Stromal cell of bone marrow (primary cell): Measurements from ENCODE around the gene SYT2.
"Not testable (repeated sequence)": the region's sequence is repeated elsewhere in the genome, so short reads cannot be mapped to it uniquely, and the experiment has no call there.

Experiments used
- DNase-seq: peaks from one replicate; pipeline ENCODE4 v3.0.0-alpha.2; 2012; ENCODE audit warnings: low read depth

SYT2 gene

DNA sequence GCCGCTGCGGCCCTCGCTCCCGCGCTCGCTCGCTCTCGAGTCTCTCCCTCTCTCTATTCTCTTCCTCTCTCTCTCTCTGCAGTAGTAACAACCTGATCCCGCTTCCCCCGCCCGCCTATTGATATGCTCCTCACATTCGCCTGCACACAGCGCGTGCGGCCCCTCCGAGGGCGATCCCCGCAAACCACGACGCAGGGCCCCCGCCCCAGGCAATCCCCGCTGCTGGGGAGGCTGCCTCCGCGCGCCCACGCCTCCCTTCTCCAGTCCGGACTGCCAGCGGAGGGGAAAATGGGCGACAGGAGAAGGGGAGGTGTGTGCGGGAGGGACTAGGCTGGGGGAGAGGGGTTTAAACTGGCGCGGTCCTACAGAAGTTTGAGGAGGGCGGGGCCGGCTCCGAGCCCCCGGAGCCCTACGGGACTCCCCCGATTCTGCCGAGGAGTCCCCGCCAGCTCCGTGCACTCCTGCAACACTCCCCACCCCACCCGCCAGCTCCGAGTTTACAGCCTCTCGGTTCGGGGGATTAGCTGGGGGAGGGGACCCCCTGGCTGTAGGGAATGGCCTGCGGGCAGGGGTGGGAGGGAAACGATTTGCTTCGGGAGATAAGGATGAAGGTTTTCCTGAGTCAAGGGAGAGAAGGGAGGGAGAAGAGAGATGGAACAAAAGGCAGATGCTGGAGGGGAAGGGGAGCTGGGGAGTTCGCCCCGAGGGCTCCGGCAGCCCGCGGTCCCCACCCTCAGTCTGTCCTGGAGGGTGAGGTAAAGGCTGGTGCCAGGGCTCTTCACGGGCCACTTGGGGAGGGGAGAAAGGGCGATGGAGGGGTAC is 66.6 kb downstream of the SYT2 start:
- no peak for DNase-seq

DNA sequence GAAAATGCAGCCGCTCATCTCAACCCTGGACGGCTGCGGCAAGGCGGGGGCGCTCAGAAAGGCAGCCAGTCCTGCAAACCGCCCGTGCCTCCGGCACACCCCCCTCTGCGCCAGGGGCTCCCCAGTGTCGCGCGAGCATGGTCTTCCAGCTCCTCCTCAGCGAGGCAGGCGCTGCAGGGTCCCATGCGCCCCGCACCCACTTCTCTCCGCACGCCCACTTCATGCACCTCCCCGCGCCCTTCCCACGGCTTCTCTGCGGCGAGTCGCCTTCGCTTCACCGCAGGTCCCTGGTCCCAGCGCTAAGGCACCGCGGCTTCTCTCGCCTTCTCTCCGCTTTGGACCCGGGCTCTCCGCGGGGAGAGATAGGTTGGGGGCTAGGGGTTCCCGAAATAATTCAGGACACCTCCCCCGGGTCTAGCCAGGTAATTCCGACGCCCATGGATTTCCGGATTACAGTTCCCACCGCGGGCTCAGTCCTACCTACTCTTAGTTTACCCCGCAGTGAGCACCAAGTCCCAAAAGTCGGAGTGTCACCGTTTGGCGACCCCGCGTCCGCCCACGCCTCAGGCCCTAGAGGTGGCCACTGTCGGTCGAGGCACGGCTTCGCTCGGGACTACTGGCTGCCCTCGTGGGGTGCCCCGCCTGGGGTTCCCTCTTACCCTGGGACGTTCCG is 67.5 kb downstream of the SYT2 start:
- no peak for DNase-seq

DNA sequence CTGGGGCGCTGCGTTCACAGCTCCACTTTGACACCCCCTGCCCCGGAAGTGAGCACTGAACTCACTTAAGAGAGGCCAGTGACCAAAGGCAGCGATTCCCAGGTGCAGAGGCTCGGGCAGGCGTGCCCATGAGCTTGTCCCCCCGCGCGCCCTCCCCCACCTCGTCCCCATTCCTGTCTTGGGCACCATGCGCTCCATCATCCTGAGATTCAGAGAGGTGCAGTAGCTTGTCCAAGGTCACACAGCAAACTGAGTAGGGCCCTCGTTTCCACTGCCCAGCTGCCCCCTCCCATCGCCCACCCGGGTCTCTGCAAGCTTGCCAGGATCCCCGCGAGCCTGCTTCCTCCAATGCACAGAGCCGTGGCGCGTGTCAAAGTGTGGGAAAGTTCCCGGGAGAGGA is 68.0 kb downstream of the SYT2 start:
- DNase-seq = no peak

DNA sequence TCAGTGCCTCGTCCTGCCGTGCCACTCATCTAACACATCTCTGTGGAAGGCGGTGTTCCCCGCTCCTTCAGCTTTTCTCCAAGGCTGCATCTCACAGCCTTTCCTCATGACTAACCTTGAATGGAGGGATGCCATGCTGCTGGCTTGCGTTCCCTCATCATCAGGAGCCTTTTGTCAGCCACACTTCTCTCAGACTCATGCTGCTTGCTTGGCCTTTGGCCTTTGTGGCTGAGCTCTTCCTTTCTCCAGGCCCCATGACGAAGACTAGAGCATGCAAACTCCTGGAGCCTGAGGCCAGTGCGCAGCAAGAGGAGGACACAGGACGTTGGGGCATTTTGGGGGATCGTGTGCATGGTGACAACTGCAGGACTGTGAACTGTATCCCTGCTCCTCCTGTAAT is 70.8 kb downstream of the SYT2 start:
- no peak for DNase-seq

GRCh38 chr1:202638701-202639305 is 71.5 kb downstream of the SYT2 start:
- not testable (repeated sequence) for DNase-seq

DNA sequence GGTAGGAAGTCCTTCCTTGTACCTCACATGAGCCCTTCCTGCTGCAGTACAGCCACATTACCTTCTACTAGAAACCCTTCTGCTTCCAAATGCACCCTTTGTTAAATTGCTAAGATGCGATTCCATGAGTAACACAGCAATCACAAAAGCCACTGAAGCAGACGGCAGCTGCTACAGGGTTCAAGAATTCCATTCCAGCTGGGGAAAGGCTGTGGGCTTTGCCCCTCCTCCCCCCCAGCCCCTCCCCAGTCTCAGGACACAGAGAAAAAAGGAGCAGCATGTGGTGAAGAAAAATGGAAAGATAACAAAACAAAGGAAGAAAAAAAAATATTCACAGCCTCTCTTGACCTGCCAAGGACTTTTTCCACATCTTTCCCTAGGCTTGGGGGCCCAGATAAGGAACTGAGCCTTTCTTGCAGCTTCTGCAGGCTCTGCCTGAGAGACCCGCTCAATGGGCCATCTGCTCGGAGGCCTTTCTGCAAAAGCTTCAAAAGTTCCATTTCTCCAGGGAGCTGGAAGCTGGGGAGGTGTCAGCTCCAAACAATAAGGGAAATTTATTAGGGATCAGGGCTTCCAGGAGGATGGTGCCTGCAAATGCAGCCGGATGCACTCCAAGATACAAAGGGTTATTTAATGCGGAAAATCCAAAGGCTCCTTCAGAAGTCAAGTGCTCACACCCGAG is 72.1 kb downstream of the SYT2 start:
- DNase-seq = no peak

DNA sequence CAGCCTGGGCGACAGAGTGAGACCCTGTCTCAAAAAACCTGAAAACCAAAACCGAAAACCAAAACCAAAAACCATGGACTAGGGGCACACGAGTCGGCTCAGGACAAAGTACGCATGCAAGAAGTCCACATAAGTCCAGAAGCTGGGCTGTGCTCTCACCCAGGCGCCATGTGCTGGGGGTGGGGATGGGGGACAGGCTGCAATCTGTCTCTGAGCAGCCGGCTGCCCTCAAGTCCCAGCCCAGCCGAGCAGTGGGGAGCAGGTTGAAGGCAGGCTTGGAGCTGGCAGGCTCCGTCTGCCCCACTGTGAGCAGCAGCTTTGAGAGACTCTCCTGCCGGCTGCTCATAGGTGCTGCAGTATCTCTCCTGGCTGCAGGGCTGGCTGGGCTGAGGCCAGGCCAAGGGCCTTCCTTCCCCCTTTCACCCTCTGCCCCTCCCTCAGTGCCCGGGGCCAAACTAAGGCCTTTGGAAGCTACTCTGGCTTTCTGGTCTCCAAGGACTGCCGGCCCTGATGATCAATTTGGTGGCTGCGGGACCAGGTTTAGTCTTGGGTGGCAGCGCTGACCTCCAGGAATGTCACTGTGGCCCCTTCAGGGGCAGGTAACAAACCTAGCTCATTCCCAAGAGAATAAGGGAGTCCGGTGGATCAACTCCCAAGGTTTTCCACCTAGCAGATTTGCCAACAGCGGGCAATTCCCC is 72.8 kb downstream of the SYT2 start:
- not testable (repeated sequence) for DNase-seq

DNA sequence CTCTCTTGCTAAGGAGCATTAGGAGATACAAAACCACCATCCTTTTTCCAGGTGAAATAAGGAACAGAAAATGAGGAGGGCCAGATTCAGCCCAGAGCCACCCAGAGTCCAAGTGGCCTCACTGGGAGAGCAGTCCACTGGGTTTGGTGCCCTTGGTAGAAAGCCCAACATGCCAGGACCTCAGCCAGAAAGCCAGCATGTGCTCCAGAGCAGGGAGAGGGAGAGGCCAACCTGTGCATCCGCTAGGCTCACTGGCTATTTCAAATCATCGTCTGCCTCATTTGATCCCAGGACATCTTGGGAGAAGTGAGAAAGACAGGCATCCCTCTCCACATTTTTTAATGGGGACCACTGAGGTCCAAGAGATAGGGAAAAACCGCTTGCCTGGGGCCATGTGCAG is 74.1 kb downstream of the SYT2 start:
- DNase-seq = not testable (repeated sequence)

DNA sequence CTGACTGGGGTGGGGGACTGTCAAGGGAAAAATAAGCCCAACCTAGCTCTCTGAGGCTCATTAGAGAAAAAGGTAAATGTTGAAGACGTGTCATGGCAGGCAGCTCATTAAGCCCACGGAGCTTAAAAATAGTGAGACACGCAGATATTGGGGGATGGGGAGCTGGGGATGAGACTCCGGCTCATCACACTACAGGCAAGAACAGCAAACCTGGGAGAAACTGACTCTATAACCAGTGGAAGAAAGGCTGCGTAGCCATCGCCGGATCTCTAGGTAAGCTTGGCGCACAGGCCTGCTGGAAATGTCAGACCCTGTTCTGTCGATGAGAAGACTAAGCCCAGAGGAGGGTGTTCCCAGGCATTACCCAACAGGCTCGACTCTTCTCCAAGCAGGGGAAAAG is 78.0 kb downstream of the SYT2 start:
- DNase-seq = no peak

DNA sequence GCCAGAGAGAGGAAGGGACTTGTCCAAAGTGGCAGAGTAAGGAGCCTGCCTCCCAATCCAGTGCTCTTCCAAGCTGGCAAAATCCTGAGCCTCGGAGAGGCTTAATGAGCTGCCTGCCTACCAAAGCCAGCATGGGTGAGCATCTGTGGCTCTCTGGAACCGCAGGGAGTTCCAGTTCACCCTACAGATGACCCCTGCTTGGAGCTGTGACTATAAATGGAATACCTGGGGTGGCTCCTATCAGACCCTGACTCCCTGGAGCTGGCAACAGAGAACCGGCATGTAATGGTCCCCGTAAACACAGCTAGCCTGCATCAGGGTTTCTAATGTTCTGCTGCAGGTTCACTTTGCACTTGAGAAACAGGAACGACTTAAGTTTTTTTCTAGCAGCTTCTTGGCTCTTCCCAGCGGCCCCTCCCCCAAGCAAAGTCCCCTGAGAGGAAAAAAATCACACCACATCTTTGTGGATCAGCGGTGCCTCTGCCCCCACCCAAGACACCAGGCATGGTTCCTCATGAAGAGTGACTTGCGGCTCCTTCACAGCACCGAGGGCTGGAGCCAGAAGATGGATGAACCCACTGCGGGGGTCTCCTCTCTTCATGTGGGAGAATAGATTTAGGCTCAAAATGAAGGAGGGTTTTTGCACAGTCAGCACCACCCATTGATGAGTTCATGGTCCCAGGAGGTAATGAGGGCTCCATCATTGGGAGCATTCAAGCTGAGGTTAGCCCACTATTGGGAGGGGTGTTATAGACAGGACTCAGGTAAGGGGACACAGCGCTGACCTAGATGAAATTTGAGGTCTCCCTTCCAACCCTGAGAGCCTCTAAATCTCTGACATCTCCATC is 79.0 kb downstream of the SYT2 start:
- no peak for DNase-seq

DNA sequence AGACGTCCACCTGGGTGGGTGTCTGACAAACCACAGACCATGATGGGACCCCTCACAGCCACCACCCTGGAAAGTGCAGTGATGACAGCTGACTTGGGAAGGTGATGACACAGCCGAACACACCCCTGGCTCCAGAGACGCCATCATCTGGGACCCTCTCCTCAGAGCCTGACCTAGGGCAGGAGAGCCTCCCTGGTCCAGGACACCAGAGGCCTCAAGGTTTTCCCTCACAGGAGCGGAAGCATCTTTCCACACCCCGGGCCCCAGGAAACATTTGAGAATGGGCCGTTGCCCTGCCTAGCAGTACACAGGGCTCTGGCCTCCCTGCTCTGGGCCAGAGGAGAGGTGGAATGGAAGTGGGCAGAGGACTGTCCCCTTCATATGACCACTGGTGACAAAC is 79.7 kb downstream of the SYT2 start:
- DNase-seq = no peak

GRCh38 chr1:202630096-202630495 is 80.2 kb downstream of the SYT2 start:
- not testable (repeated sequence) for DNase-seq

DNA sequence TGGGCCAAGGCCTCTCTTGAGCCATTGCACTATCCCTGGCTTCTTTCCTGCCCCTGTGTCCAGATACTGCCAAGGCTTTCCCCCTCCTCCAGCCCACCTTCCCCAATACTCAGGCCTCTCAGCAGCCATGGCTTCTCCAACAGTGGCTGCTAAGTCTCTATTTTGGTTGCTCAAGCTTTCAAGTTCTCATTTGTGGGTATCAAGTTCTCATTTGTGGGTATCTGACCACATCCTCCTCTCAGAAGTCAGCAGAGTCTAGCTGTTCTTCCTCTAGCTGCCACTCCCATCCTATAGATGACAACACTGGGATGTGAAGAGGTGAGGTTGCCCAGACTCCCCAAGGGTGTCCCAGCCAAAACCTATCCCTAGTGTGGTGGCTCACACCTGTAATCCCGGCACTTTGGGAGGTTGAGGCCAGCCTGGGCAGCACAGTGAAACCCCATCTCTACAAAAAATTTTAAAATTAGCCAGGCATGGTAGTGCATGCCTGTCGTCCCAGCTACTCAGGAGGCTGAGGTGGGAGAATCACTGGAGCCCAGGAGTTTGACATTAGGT is 80.9 kb downstream of the SYT2 start:
- DNase-seq = not testable (repeated sequence)

GRCh38 chr1:202628646-202629215 is 81.5 kb downstream of the SYT2 start:
- no peak for DNase-seq

GRCh38 chr1:202627841-202628565 is 82.3 kb downstream of the SYT2 start:
- DNase-seq = no peak

GRCh38 chr1:202627036-202627435 is 83.2 kb downstream of the SYT2 start:
- DNase-seq = not testable (repeated sequence)

GRCh38 chr1:202625416-202626360 is 84.6 kb downstream of the SYT2 start:
- DNase-seq = peak; percentile 19

DNA sequence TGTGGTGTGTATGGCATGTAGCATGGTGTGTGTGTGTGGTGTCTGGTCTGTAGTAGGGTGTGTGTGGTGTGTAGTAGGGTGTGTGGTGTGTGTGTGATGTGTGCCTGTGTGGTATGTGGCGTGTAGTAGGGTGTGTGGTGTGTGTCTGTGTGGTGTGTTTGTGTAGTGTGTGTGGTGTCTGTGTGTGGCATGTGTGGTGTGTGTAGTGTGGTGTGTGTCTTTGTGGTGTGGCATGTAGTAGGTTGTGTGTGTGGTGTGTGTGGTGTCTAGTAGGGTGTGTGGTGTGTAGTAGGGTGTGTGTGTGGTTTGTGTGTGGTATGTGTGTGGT is 85.5 kb downstream of the SYT2 start:
- DNase-seq = no peak
